ENCODE results near the gene SPEF2.

SPEF2 gene

DNA sequence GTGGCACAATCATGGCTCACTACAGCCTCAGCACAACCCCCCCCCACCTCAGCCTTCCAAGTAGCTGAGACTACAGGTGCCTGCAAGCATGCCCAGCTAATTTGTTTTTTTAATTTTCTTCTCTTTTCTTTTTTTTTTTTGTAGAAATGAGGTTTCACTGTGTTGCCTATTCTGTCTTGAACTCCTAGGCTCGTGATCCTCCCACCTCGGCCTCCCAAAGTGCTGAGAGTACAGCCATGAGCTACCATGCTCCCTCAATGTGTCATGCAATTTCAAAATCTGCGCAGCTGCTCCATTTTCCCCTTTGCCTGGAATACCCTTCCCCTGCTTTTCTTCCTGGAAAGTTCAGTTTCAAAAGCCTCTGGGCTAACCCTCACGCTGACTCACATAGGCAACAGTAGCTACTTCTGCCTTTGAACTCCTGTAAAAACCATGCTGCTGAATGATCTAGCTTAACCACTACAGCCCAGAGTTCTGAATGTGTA lies 168.0 kb downstream of the SPEF2 start:
- no peak for DNase-seq (ENCODE audit: low read depth)

DNA sequence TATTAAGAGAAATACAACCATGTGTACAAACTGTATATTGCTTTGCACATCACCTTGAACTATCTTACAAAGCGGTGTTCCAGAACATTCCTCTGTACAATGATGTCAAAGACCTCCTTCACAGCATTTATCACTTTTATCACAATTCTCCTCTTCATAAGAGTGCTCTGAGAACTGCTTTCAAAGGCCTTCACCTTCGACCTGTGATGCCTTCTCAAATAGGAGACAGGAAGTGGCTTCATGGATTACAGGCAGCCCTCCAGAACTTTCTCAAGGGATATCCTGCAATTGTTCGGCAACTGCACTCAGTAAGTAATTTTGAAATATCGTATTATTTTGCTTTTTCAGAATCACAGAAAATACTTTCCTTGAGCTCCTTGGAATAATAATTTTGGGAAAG lies 171.1 kb downstream of the SPEF2 start:
- DNase-seq (ENCODE audit: low read depth), result no peak

DNA sequence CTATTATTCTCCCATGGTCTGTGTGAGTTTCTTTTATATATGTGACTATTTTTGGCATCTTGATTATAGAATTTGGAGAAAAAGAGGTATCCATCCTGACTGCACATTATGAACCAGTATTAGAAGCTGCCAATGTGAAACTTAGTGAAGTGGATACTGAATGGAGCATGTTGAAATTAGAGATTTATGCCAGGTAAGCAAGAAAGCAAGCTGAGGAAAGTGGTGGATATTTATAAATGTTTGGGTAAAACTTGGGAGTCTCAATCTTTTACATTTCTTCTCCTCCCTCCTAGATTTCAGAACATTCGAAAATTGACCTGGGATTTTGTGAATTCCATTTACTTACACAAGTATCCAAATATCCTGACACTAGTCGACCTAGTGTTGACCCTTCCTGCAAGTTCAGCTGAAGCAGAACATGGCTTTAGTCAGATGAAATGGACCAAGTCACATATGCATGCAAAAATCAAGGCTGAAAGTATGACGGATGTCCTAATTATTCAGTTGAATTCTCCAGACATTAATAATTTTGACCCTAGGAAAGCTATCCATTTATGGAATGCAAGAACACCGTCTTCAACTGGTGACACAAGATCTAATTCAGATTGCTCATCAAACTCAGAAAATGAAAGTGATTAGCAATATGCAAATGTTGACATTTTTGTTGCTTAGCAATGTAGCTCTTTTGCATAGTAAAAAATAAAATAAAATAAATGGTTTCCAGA lies 172.2 kb downstream of the SPEF2 start:
- peak; percentile 80 for DNase-seq (ENCODE audit: low read depth)

DNA sequence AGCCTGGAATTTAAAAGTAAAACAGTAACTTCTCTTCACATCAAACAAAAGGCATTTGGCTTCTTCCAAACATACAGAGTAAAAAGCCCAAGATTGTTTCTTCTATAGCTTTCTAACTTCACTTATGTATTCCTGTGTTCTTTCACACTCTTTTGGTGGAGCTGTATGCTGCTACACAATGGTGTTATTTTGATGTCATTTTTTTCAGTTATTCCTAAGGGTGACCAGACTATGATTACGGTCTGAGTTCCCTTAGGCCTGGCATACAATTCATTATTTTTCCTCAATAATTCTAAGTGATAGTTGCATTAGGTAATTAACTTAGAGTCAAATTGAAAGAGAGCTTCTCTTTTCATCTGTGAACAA lies 172.8 kb downstream of the SPEF2 start:
- no peak for DNase-seq (ENCODE audit: low read depth)

DNA sequence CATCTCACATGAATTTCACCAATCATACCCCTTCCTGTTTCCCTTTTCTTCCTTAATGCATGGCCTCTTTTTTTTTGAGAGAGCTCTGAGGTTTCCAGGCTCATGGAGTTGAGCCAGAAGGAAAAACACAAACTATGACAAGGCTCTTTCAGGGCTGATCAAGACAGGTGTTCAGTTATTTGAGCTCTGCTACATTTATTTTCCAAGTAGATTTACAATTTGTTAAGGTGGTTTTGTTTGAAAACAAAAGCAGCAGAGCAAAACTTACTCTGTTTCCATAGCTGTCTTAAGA lies 176.6 kb downstream of the SPEF2 start:
- DNase-seq (ENCODE audit: low read depth), result no peak

DNA sequence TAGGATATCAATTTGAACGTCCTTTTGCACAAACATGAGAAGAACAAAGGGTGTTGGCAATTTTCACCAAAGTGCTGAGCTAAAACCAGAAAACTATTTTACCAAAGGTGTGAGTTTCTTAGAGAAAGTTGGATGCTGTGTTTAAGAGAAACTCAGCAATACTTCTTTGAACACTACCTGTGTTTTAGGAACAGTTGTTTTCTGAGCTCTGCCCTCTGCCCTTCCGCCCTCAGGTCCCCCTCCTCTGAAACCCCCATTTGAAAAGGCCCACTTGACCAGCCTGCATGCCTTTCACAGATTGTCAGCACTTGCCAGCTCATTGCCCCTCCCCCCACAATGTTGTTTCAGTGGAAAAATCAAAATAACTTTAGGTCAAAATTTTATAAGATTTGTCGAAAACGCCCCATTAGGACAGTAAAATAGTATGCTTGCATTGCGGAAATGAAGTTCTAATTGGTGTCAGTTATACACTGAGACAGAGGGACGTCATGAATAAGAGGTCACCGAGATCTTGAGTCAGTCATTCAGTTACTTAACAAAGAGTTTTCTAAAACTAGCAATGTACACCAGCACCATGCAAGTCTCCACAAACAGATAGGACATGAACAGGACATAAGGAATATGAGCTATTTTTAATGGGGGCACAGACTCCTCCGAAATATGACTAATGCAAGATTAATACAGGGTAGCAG lies 177.2 kb downstream of the SPEF2 start:
- no peak for DNase-seq (ENCODE audit: low read depth)

DNA sequence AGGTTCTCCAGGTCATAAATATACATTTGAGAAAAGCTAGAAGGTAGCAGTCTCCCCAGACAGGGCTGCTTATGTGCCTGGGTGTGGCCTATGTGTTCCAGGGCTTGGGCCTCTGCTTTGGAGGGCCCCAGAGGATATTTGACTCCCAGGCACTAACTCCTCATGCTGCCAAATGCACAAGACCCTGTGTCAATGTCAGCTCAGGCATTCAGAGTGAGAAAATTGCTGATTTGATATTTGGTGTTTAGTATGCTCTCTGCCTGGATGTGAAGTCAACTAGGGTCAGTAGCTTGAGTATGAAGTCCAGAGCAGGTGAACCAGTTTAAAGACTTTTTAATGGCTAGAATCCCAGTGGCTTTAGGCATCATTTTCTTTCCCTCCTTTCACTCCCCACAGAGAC lies 181.5 kb downstream of the SPEF2 start:
- DNase-seq (ENCODE audit: low read depth), result no peak

DNA sequence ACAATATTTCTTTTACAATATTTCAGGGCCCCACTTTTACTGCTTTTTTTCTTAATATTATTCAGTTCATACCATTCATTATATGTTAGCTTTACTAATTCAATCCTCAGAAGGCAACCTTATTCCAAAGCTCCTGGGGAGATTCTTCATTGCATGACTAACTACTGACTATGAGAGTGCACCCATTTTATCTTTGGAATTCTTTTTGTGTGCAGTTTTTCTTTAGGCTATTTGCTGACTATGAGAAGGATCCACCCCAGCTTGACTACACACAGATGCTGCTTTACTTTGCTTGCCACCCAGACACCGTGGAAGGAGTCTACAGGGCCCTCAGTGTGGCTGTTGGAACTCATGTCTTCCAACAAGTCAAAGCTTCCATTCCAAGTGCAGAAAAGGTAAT lies 182.1 kb downstream of the SPEF2 start:
- DNase-seq (ENCODE audit: low read depth), result peak; percentile 65

DNA sequence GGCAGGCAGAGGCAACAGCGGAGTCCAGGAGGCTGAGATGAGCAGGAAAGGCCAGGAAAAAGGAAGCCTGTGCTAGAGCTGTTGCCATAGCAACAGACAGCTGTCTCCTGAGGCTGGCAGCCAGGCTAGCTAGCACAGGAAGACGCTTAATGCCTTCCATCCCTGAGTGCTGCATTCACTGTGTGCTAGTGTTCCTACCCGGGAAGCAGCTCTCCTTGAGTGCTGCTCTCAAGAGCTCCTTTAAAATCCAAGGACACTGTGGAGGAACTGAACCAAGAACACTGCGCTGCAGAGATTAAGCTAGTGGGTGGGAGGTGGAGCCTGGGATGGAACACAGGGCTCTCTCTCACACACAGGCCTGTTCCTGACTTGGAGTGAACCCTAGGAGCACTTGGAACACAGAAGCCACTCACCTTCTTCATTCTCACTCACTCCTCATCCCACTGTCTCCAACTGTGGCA lies 185.6 kb downstream of the SPEF2 start:
- peak; percentile 89 for DNase-seq (ENCODE audit: low read depth)

DNA sequence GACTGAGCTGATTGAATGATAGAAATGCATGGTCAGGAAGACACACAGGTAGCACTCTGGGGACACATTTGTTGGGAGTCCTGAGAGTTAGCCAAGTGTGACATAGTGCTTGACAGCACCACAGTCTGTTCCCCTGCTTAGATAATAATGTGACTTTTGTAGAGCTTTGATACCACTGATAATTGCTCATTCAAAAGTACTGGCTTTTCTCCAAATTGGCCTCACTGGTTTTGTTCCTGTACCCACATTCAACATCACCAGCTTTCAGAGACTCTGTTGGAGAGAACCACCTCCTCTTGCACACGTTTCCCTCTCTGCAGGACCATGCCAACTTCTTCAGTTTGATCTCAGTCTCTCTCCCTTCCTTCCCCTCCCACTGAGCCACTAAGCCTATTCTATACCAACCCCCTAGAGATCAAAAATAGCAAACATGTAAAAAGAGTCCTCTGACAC lies 186.6 kb downstream of the SPEF2 start:
- DNase-seq (ENCODE audit: low read depth), result no peak

DNA sequence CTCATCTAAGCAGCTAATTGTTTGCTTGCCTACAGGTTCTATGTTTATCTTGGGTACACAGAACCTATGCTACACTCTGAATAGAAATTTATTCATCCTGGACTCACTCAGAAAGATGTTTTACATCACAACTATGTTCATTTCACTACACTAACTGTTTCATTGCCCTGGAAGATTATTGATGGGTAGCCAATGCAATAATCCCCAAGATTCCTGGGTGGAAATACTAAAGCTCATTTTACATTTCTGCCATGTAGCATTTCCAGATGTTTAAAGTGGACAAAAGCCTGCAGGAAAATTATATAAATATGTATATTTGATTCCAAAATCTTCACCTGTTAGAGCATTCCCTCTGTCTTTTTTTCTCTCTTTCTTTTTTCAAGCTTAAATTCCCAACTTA lies 187.2 kb downstream of the SPEF2 start:
- DNase-seq (ENCODE audit: low read depth), result no peak

DNA sequence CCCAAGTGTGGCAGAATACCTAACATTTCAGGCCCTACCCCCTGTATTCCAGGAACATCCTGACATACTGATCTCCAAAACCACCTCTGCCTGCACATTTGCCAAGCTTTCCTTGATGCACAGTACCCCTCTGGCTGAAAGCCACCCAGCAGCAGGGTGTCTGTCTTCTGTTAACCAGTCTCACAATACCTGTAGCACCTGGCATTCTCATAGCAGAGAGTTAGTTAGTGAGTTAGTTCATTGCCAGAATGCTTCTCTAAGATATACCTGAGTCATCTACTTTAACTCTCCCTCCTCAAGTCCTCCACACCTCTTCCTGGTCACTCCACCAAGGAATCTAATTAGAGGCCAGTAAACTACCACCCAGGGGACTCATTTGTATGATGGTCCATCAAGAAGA lies 192.9 kb downstream of the SPEF2 start:
- no peak for DNase-seq (ENCODE audit: low read depth)

DNA sequence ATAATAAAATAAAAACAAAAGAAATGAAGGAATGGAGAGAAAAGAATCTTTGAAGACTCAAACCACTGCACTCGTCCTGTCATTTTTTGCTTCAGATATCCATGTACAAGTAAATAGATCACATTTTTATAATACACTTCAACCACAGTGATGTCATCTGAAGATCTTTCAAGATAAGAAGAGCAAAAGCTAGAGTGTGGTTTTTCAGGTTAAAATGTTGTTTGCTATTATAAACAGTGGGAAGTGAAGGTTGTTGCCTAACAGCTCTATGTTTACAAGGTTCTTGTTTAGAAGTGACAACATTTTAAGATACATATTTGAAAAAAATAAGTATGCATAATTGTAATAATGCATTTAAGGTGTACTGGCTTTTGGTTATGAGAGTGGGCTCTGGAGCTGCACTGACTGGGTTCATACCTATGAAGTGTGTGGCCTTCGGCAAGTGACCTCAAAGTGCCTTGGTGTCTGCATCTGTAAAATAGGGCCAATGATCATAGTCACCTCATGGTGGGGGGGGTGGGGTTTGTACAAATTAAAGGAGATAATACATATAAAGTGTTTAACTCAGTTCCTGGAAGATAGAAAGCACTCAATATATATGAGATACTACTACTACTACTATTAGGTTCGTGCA lies 193.6 kb downstream of the SPEF2 start:
- peak; percentile 55 for DNase-seq (ENCODE audit: low read depth)

DNA sequence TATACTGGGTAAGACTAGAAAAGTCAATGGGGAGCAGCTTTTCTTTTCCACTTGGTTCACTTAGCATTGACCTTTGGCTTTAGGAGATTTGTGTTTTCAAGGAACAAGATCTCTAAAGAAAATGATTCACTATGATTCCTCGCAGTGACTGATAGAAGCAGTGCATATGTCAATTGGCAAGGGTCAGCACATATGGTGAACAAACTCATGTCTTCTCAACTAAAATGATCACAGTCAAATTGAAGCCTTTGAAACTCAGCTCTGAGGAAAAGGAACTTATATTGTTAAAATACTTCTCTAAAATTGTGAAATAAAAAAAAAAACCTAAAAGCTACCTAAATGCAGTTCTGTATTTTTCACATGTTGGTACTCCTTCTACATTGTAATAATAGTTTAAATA lies 195.9 kb downstream of the SPEF2 start:
- DNase-seq (ENCODE audit: low read depth), result no peak

DNA sequence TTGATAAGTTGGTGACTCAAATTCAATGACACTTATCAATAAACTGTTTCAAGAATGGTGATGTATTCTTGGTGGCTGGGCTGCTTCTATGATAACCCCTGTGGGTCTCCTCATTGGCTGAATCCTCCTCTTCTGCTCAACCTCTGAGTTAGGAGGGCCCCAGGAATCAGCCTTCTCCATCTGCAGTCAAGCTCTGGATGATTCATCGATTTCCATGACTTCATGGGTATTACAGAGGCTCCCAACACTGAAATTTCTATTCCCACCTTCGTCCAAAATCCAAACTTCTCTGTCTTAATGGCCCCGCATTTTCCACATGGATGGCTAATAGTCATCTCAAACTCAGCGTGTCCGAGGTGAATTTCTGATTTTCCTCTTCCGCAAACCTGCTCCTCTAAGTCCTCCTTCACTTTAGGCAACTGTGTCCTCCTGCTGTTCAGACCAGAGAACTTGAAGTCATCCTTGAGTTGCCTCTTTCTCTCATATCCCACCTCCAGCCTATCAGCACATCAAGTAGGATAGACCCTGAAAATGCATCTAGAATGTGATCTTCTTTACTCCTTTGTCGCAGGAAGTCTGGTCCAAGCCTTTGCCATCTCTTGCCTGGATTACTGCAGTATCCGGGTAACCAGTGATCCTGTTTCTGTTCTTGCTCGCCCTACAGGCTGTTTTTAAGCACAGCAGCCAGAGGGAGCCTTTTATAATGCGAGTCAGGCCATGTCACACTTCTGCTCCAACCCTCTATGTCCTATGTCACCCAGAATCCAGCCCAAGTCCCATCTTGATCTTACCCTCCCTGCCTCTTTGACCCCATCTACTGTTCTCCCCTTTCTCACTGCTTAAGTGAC lies 197.7 kb downstream of the SPEF2 start:
- DNase-seq (ENCODE audit: low read depth), result peak; percentile 55

DNA sequence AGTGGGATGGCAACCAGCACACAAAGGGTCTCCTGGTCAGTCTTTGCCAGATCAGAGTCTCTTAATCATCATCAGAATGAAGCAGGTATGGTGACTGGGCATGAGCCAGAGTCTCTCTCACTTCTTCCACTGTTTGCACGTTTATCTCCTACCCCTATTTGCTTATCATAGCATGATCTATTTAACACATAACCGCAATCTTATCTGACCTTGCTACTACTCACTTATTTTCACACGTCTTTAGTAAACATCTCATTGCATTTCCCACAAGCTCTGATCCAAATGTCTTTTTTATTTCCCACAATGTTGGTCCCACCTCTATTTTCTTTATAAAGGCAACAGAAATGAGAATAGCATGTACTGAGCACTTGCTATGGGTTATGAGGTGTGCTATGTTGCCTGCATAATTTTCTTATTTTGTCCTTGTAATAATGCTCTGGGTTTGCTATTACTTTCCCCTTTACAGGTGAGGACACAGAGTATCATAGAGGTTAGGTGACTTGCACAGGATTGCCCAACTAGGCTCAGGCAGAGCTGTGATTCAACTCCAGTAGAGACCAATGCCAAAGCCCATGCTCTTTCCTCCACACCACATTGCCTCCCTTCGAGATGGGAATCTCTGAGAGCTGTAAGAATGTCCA lies 199.3 kb downstream of the SPEF2 start:
- DNase-seq (ENCODE audit: low read depth), result no peak

DNA sequence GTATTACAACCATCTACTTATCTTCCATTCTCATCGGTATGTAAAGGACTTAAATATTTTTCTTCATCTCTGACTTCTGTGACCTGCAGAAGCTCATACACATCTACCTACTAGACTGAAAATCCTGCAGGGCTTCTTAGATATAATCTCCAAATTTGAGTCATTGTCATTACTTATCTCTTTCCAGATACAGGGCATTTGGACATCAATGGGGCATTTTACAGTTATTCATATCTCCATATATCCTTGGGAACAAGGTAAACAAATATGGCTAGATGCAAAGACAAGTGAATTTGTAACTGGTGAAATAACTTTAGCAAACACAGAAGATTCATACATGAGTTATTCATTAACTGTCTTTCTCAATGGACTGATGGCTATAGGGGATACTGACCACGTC lies 201.4 kb downstream of the SPEF2 start:
- no peak for DNase-seq (ENCODE audit: low read depth)

DNA sequence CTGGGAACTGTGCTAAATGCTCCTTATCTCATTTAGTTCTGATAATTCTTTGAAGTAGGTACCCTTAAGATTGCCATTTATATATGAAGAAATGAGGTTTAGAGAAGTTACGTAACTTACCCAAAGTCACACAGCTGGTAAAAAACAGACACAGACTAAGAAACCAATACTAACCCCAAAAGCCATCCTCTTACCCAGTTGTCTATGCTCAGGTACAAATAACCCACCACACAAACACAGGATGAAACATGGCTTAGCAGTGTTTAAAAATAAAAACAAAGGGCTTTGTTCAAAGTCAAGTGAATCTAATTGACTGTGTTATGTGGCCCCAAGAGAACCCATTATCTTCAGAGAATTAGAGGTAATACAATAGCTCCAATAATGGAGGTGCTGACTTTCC lies 202.0 kb downstream of the SPEF2 start:
- no peak for DNase-seq (ENCODE audit: low read depth)

DNA sequence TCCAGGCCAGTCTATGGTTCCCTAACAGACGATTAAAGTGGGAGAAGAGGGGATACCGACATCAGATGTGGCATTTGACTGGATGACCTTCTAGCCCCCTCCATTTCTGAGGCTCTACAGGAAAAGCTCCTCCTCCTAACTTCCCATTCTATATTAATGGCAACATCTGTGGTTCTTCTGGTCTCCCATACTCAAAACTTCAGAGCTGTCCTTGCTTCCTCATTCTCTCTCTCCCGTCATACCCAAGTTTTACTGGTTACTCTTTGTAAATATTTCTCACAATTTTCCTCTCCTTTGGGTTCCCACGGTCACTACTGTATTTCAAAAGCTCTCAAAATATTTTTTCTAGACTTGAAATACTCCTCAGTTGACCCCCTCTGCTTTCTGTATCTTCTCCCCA lies 203.1 kb downstream of the SPEF2 start:
- DNase-seq (ENCODE audit: low read depth), result no peak

DNA sequence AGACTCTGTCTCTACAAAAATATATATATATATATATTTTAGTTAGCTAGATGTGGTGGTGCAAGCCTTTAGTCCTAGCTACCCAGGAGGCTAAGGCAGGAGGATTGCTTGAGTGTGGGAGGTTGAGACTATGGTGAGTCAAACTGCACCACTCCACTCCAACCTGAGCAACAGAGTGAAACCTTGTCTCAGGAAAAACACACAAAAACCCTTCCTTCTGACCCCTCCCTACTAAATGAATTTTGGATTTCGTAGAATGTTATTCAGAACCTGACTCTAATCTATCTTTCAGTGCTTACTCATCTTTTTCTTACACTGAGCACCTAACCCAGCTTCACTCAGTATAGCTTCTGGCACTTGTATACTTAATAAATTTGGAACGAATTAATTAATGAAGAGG lies 203.8 kb downstream of the SPEF2 start:
- no peak for DNase-seq (ENCODE audit: low read depth)

DNA sequence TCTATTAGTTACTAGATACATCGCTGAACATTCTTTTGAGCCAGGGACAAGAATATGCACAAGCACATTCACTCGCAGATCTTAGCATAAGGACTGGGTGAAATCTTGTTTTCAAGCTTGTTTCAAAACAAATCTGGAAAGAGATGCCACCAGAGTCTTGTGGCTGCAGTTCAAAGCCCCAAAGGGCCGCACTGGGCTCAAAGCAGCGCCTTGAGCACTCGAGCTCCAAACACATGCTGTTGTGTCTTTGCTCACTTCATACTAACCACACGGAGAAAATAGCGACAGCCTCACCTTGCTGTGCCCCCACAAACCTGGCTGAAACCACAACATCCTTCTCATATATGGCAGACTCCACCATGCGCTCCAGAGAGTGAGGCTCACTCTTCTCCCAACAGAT lies 204.8 kb downstream of the SPEF2 start:
- DNase-seq (ENCODE audit: low read depth), result no peak

All from EH (cell line).